H9 (cell line): ENCODE results near the gene CDH13. TPM values are rescaled to one million over a fixed set of nuclear protein-coding genes. Genes with fewer than 3 reads are reported as not detected.

Source experiments
- DNase-seq: peaks from one replicate; pipeline ENCODE4 v3.0.0-alpha.2; 2017
- H2AFZ ChIP-seq: one replicate; pipeline ENCODE4 v1.6.1; 2013; ENCODE audit warnings: mild to moderate bottlenecking, low read length, control low read depth, moderate library complexity
- H2AK5ac ChIP-seq: 2 replicates; pipeline ENCODE4 v1.6.1; 2013; ENCODE audit warnings: low read length, control low read depth, mixed read lengths; ENCODE audit not compliant: insufficient read length
- H2BK120ac ChIP-seq: one replicate; pipeline ENCODE4 v1.6.1; 2013; ENCODE audit warnings: low read depth, mild to moderate bottlenecking, low read length, control low read depth, inconsistent platforms; ENCODE audit not compliant: poor library complexity, severe bottlenecking
- H2BK12ac ChIP-seq: 2 replicates; pipeline ENCODE4 v1.6.1; 2013; ENCODE audit warnings: low read length, control low read depth, mixed read lengths, low read depth; ENCODE audit not compliant: insufficient read length
- H2BK15ac ChIP-seq: 2 replicates; pipeline ENCODE4 v1.6.1; 2013; ENCODE audit warnings: low read depth, low read length, control low read depth
- H2BK20ac ChIP-seq: one replicate; pipeline ENCODE4 v1.6.1; 2013; ENCODE audit warnings: low read depth, mild to moderate bottlenecking, low read length, control low read depth, inconsistent platforms; ENCODE audit not compliant: poor library complexity, severe bottlenecking
- H2BK5ac ChIP-seq: 2 replicates; pipeline ENCODE4 v1.6.1; 2013; ENCODE audit warnings: low read length, control low read depth, mixed read lengths; ENCODE audit not compliant: insufficient read length
- H3K14ac ChIP-seq: 2 replicates; pipeline ENCODE4 v1.6.1; 2013; ENCODE audit warnings: low read length, control low read depth; ENCODE audit not compliant: insufficient read depth
- H3K18ac ChIP-seq: 2 replicates; pipeline ENCODE4 v1.6.1; 2013; ENCODE audit warnings: low read depth, mild to moderate bottlenecking, mixed read lengths, low read length, control low read depth; ENCODE audit not compliant: insufficient read length
- H3K23ac ChIP-seq: 2 replicates; pipeline ENCODE4 v1.6.1; 2013; ENCODE audit warnings: low read length, control low read depth, mixed read lengths, low read depth; ENCODE audit not compliant: insufficient read length
- H3K23me2 ChIP-seq: 2 replicates; pipeline ENCODE4 v1.6.1; 2013; ENCODE audit warnings: low read depth, mild to moderate bottlenecking, mixed read lengths, low read length, control low read depth; ENCODE audit not compliant: insufficient read length, poor library complexity, severe bottlenecking
- H3K27ac ChIP-seq: 2 replicates; pipeline ENCODE4 v1.5.1; 2013; ENCODE audit warnings: low read length, control low read depth, mixed read lengths, low read depth; ENCODE audit not compliant: insufficient read length
- H3K27me3 ChIP-seq: 2 replicates; pipeline ENCODE4 v1.6.1; 2013; ENCODE audit warnings: low read length, control low read depth, inconsistent platforms; ENCODE audit not compliant: insufficient read depth
- H3K4ac ChIP-seq: 2 replicates; pipeline ENCODE4 v1.6.1; 2013; ENCODE audit warnings: low read depth, mild to moderate bottlenecking, control low read depth, inconsistent platforms, low read length, moderate library complexity
- H3K4me1 ChIP-seq: 2 replicates; pipeline ENCODE4 v1.6.1; 2013; ENCODE audit warnings: low read length, control low read depth, inconsistent platforms; ENCODE audit not compliant: insufficient read depth
- H3K4me2 ChIP-seq: 2 replicates; pipeline ENCODE4 v1.6.1; 2013; ENCODE audit warnings: low read length, control low read depth, mixed read lengths; ENCODE audit not compliant: insufficient read length, insufficient read depth
- H3K56ac ChIP-seq: 2 replicates; pipeline ENCODE4 v1.6.1; 2013; ENCODE audit warnings: low read depth, mild to moderate bottlenecking, mixed read lengths, low read length, control low read depth; ENCODE audit not compliant: insufficient read length
- H3K79me1 ChIP-seq: 2 replicates; pipeline ENCODE4 v1.6.1; 2013; ENCODE audit warnings: low read depth, mild to moderate bottlenecking, moderate library complexity, low read length, control low read depth, inconsistent platforms; ENCODE audit not compliant: insufficient read depth, poor library complexity, severe bottlenecking
- H3K79me2 ChIP-seq: 2 replicates; pipeline ENCODE4 v1.6.1; 2013; ENCODE audit warnings: low read length, control low read depth, inconsistent platforms; ENCODE audit not compliant: insufficient read depth
- H3K9ac ChIP-seq: 2 replicates; pipeline ENCODE4 v1.6.1; 2013; ENCODE audit warnings: low read length, control low read depth, mixed read lengths; ENCODE audit not compliant: insufficient read length; ENCODE audit errors: extremely low read depth
- H3K9me3 ChIP-seq: one replicate; pipeline ENCODE4 v1.6.1; 2013; ENCODE audit warnings: low read depth, low read length, inconsistent platforms; ENCODE audit not compliant: control insufficient read depth
- H3T11ph ChIP-seq: one replicate; pipeline ENCODE4 v1.6.1; 2013; ENCODE audit warnings: mild to moderate bottlenecking, low read length, control low read depth, inconsistent platforms
- H4K20me1 ChIP-seq: one replicate; pipeline ENCODE4 v1.6.1; 2013; ENCODE audit not compliant: control insufficient read depth, insufficient read length, insufficient read depth
- H4K5ac ChIP-seq: 2 replicates; pipeline ENCODE4 v1.6.1; 2013; ENCODE audit warnings: low read depth, mild to moderate bottlenecking, mixed read lengths, low read length, control low read depth; ENCODE audit not compliant: insufficient read length
- H4K8ac ChIP-seq: replicated peaks from 2 replicates; pipeline ENCODE4 v1.6.1; 2013; ENCODE audit warnings: low read length, control low read depth, mixed read lengths, low read depth; ENCODE audit not compliant: insufficient read length
- H4K91ac ChIP-seq: 2 replicates; pipeline ENCODE4 v1.6.1; 2013; ENCODE audit warnings: low read depth, mild to moderate bottlenecking, moderate library complexity, mixed read lengths, low read length, control low read depth; ENCODE audit not compliant: insufficient read length
- H3K27ac Mint-ChIP-seq, 3 experiments: 2 replicates in 2 of 3; 3 replicates in 1 of 3; pipeline ENCODE4 v1.8.0; 2020 to 2021; ENCODE audit warnings: mixed read lengths in 3 of 3, mild to moderate bottlenecking in 1 of 3, moderate library complexity in 1 of 3
- H3K27me3 Mint-ChIP-seq: 2 replicates; pipeline ENCODE4 v1.8.0; 2021; ENCODE audit warnings: low read depth, mild to moderate bottlenecking, moderate library complexity, mixed read lengths
- H3K36me3 Mint-ChIP-seq, 3 experiments: 2 replicates in 2 of 3; 3 replicates in 1 of 3; pipeline ENCODE4 v1.8.0; 2020 to 2021; ENCODE audit warnings: low read depth in 3 of 3, mixed read lengths in 3 of 3; ENCODE audit not compliant: insufficient read depth in 1 of 3
- H3K4me1 Mint-ChIP-seq, 2 experiments: 2 replicates each; pipeline ENCODE4 v1.8.0; 2020; ENCODE audit warnings: mixed read lengths in 2 of 2
- H3K4me3 Mint-ChIP-seq, 2 experiments: 2 replicates in 1 of 2; 3 replicates in 1 of 2; pipeline ENCODE4 v1.8.0; 2020 to 2021; ENCODE audit warnings: mild to moderate bottlenecking in 2 of 2, mixed read lengths in 2 of 2, moderate library complexity in 1 of 2
- H3K9me3 Mint-ChIP-seq, 2 experiments: 2 replicates in 1 of 2; 3 replicates in 1 of 2; pipeline ENCODE4 v1.8.0; 2020; ENCODE audit warnings: mild to moderate bottlenecking in 2 of 2, mixed read lengths in 2 of 2, moderate library complexity in 1 of 2
- CTCF ChIP-seq: fragments of 200-600 bp; sonication (generic); conservative IDR thresholded peaks from 3 replicates; pipeline ENCODE4 v1.8.0; 2021; ENCODE audit warnings: antibody characterized with exemption, mild to moderate bottlenecking
- WGBS: extraction: QIAGEN DNeasy Blood & Tissue Kit; methylation state at CpG from one replicate; pipeline ENCODE4 v1.1.7; 2013; ENCODE audit warnings: missing lambda C conversion rate, low lambda C conversion rate, mixed read lengths; ENCODE audit not compliant: insufficient read length; ENCODE audit errors: extremely low coverage; 5-methylcytosine and 5-hydroxymethylcytosine counted together
- total RNA-seq: library from RNA; stranded (reverse); gene quantifications from 2 replicates; pipeline ENCODE4 v1.2.1, GENCODE V29; 2021

CDH13 gene
- total RNA-seq, 1 experiment from 2014 or later, result 1.5 TPM

- Histone ChIP-seq H3K14ac (no peak overlapping the region), H3K23me2 (no peaks in the 10 kb centered on the region), H2AK5ac (no peak overlapping the region), H4K5ac (no peak overlapping the region), H3K9me3 (no peaks in the 10 kb centered on the region), H3K4me2 (no peak overlapping the region), H3K4ac (no peak overlapping the region), H3K79me2 (no peaks in the 10 kb centered on the region), H2AFZ (no peak overlapping the region), H2BK12ac (no peak overlapping the region), H3K9ac (no peak overlapping the region), H3T11ph (no peak overlapping the region), H2BK20ac (no peak overlapping the region), H3K56ac (no peak overlapping the region), H3K23ac (no peak overlapping the region), H4K8ac (no peak overlapping the region), H2BK15ac (no peak overlapping the region), H2BK120ac (no peak overlapping the region), H3K18ac (no peak overlapping the region), H3K79me1 (no peaks in the 10 kb centered on the region), H2BK5ac (no peak overlapping the region), H4K20me1 (no peaks in the 10 kb centered on the region), H4K91ac (no peak overlapping the region), H3K4me1 (peaks cover 9% of the 10 kb centered on the region; the same call in 1 of the 2 replicates), H3K27me3 (no peaks in the 10 kb centered on the region), H3K27ac (no peak overlapping the region)
- no peak for TF ChIP-seq CTCF
- DNase-seq, result no peak
- Mint-ChIP-seq H3K4me1 (peaks cover 24% of the 10 kb centered on the region in 2 experiments), H3K4me3 (no peak overlapping the region), H3K36me3 (no peaks in the 10 kb centered on the region; a peak in 1 of 7 replicates), H3K9me3 (peaks cover 0 to under 1% of the 10 kb centered on the region in 2 experiments; a peak in 2 of 5 replicates), H3K27ac (no peak overlapping the region; a peak in 1 of 7 replicates), H3K27me3 (no peaks in the 10 kb centered on the region)
- WGBS, result no CpG with 5 or more reads among the region's 4 CpGs
Observed at GRCh38 chr16:83774066-83774465, 1147.3 kb downstream of the CDH13 start.
